Loucy (cell line): ENCODE data around the gene KCNJ6.
"Not testable (repeated sequence)": the region's sequence is repeated elsewhere in the genome, so short reads cannot be mapped to it uniquely, and the experiment has no call there.

Experiments used
- CTCF ChIP-seq: fragments of 200-600 bp; sonication (generic); conservative IDR thresholded peaks from 2 replicates; pipeline ENCODE4 v1.5.1; 2014; ENCODE audit warnings: mild to moderate bottlenecking, antibody characterized with exemption, low read length
- EZH2phosphoT487 ChIP-seq: fragments of 200-600 bp; IDR thresholded peaks from 2 replicates; pipeline ENCODE4 v1.6.1; 2018; ENCODE audit warnings: antibody characterized with exemption, mild to moderate bottlenecking, moderate library complexity, borderline replicate concordance

DNA sequence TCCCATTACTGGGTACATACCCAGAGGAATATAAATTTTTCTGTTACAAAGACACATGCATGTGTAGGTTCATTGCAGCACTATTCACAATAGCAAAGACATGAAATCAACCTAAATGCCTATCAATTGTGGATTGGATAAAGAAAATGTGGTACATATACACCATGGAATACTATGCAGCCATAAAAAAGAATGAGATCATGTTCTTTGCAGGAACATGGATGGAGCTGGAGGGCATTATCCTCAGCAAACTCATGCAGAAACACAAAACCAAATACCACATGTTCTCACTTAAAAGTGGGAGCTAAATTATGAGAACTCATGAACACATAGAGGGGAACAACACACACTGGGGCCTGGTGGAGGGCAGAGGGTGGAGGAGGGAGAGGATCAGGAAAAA is 272.4 kb downstream of the KCNJ6 start:
- not testable (repeated sequence) for TF ChIP-seq CTCF, EZH2phosphoT487
